Type B pancreatic cell (in vitro differentiated cells): ENCODE results near the gene LITAF. TPM values are rescaled to one million over a fixed set of nuclear protein-coding genes. Genes with fewer than 3 reads are reported as not detected.
"Not testable (repeated sequence)": the region's sequence is repeated elsewhere in the genome, so short reads cannot be mapped to it uniquely, and the experiment has no call there.

Experiments
- DNase-seq: peaks from one replicate; pipeline ENCODE4 v3.0.0; 2021; ENCODE audit warnings: mixed read lengths; ENCODE audit not compliant: unreplicated experiment; ENCODE audit errors: extremely low spot score
- H3K27ac Mint-ChIP-seq: 2 replicates; pipeline ENCODE4 v1.8.0; 2021; ENCODE audit warnings: mild to moderate bottlenecking, mixed read lengths
- H3K27me3 Mint-ChIP-seq: 2 replicates; pipeline ENCODE4 v1.8.0; 2021; ENCODE audit warnings: mixed read lengths
- H3K36me3 Mint-ChIP-seq: 2 replicates; pipeline ENCODE4 v1.8.0; 2021; ENCODE audit warnings: mixed read lengths
- H3K4me1 Mint-ChIP-seq: one replicate; pipeline ENCODE4 v1.8.0; 2021; ENCODE audit warnings: mixed read lengths; ENCODE audit not compliant: unreplicated experiment
- H3K4me3 Mint-ChIP-seq: 2 replicates; pipeline ENCODE4 v1.8.0; 2021; ENCODE audit warnings: mild to moderate bottlenecking, mixed read lengths
- H3K9me3 Mint-ChIP-seq: 2 replicates; pipeline ENCODE4 v1.8.0; 2021; ENCODE audit warnings: mixed read lengths
- total RNA-seq: library from RNA; stranded (reverse); gene quantifications from 2 replicates; pipeline ENCODE4 v1.2.1, GENCODE V29; 2021; ENCODE audit warnings: low replicate concordance
- TF ChIP-seq, protein P1 (sequence below): fragments of 200-600 bp; sonication (generic); conservative IDR thresholded peaks from 2 replicates; pipeline ENCODE4 v1.5.0; 2021; ENCODE audit warnings: antibody characterized with exemption, mild to moderate bottlenecking

Gene LITAF
- total RNA-seq, 1 donor from 2014 or later = 49.8 TPM

GRCh38 chr16:11596572-11597226, 10.0 kb upstream of the LITAF start:
- TF ChIP-seq, protein P1, sequence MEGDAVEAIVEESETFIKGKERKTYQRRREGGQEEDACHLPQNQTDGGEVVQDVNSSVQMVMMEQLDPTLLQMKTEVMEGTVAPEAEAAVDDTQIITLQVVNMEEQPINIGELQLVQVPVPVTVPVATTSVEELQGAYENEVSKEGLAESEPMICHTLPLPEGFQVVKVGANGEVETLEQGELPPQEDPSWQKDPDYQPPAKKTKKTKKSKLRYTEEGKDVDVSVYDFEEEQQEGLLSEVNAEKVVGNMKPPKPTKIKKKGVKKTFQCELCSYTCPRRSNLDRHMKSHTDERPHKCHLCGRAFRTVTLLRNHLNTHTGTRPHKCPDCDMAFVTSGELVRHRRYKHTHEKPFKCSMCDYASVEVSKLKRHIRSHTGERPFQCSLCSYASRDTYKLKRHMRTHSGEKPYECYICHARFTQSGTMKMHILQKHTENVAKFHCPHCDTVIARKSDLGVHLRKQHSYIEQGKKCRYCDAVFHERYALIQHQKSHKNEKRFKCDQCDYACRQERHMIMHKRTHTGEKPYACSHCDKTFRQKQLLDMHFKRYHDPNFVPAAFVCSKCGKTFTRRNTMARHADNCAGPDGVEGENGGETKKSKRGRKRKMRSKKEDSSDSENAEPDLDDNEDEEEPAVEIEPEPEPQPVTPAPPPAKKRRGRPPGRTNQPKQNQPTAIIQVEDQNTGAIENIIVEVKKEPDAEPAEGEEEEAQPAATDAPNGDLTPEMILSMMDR = no peak
- DNase-seq = no peak
- no peak overlapping the region for H3K4me3 Mint-ChIP-seq
- H3K27me3 Mint-ChIP-seq = no peaks in the 10 kb centered on the region
- no peaks in the 10 kb centered on the region for H3K9me3 Mint-ChIP-seq
- no peaks in the 10 kb centered on the region for H3K36me3 Mint-ChIP-seq
- H3K27ac Mint-ChIP-seq = peak overlapping the region; percentile 96
- peaks cover 16% of the 10 kb centered on the region for H3K4me1 Mint-ChIP-seq

DNA sequence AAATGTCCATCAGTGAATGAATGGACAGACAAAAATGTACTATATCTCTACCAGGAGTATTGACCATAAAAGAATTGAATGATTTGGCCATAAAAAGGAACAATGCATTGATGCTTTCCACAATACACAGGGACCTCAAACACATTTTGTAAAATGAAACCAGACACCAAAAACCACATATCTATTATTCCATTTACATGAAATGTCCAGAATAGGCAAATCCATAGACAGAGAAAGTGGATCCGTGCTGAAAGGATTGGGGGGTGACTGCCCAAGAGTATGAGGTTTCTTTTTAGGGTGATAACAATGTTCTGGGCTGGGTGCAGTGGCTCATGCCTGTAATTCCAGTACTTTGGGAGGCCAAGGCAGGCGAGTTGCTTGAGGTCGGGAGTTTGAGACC, 6.9 kb upstream of the LITAF start:
- Mint-ChIP-seq H3K9me3 (no peaks in the 10 kb centered on the region), H3K27ac (no peak overlapping the region), H3K36me3 (no peaks in the 10 kb centered on the region), H3K4me3 (no peak overlapping the region), H3K4me1 (peaks cover 20% of the 10 kb centered on the region), H3K27me3 (no peaks in the 10 kb centered on the region)
- TF ChIP-seq, protein P1 = no peak
- DNase-seq = no peak

DNA sequence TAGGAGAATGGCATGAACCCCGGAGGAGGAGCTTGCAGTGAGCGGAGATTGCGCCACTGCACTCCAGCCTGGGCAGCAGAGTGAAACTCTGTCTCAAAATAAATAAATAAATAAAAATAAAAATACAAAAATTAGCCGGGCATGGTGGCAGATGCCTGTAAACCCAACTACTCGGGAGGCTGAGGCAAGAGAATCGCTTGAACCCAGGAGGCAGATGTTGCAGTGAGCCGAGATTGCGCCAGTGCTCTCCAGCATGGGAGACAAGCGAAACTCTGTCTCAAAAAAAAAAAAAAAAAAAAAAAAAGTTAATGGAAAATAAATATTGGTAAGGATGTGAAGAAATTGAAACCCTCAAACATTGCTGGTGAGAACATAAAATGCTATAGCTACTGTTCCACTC, 6.4 kb upstream of the LITAF start:
- not testable (repeated sequence) for H3K27ac Mint-ChIP-seq, H3K27me3 Mint-ChIP-seq
- H3K4me1 Mint-ChIP-seq = peaks cover 18% of the 10 kb centered on the region

DNA sequence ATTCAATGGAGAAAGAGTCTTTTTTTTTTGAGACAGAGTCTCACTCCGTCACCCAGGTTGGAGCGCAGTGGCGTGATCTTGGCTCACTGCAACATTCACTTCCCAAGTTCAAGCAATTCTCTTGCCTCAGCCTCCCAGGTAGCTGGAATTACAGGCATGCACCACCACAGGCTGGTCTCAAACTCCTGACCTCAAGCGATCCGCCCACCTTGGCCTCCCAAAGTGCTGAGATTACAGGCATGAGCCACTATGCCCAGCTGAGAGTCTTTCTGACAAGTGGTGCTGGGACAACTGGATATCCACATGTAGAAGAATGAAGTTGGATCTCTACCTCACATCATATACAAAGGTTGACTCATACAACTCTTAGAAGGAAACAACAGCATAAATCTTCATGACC, 4.9 kb upstream of the LITAF start:
- not testable (repeated sequence) for H3K27ac Mint-ChIP-seq, H3K36me3 Mint-ChIP-seq, H3K27me3 Mint-ChIP-seq

More for the DNA sequence above, 6.4 kb upstream of the LITAF start:
- not testable (repeated sequence) for DNase-seq, H3K36me3 Mint-ChIP-seq, H3K9me3 Mint-ChIP-seq, H3K4me3 Mint-ChIP-seq

DNA sequence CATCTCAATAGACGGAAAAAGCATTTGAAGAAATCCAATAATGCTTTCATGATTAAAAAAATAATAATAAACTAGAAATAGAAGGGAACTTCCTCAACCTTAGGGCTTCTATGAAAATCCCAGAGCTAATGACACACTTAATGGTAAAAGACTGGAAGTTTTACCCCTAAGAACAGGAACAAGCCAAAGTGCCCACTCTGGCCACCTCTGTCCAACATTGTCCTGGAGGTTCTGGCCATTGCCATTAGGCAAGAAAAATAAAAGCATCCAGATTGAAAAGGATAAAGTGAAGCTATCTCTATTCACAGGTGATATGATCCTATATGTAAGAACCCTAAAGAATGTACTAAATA, 2.5 kb upstream of the LITAF start:
- Mint-ChIP-seq H3K4me1 (peaks cover 16% of the 10 kb centered on the region), H3K4me3 (peak overlapping the region; percentile 60), H3K27ac (no peak overlapping the region), H3K27me3 (peaks cover 11% of the 10 kb centered on the region), H3K9me3 (no peaks in the 10 kb centered on the region), H3K36me3 (no peaks in the 10 kb centered on the region)
- TF ChIP-seq, protein P1 = no peak
- DNase-seq = no peak

More for the DNA sequence above, 4.9 kb upstream of the LITAF start:
- not testable (repeated sequence) for H3K4me3 Mint-ChIP-seq, DNase-seq, H3K4me1 Mint-ChIP-seq, H3K9me3 Mint-ChIP-seq

GRCh38 chr16:11588321-11589197, 1.8 kb upstream of the LITAF start:
- TF ChIP-seq, protein P1 = no peak
- Mint-ChIP-seq H3K9me3 (no peaks in the 10 kb centered on the region), H3K36me3 (no peaks in the 10 kb centered on the region), H3K4me3 (peak overlapping the region; percentile 60), H3K27ac (no peak overlapping the region), H3K27me3 (peaks cover 11% of the 10 kb centered on the region), H3K4me1 (peaks cover 18% of the 10 kb centered on the region)
- DNase-seq = no peak
